BLaER1 treated with 17β-estradiol and CSF1 and Interleukin-3, amounts not matched to agents 10 nM and 100 nM (cell line): ENCODE data around the gene CDK9.
A peak's percentile ranks its signal among the peaks of the same experiment; 100 is the strongest.
"Not testable (repeated sequence)": the region's sequence is repeated elsewhere in the genome, so short reads cannot be mapped to it uniquely, and the experiment has no call there.

Source experiments
- H3K27ac ChIP-seq, 11 experiments: shearing (Covaris generic); formaldehyde crosslinking; 2 replicates each; pipeline ENCODE4 v1.8.1; 2022
- H3K27me3 ChIP-seq, 11 experiments: shearing (Covaris generic); formaldehyde crosslinking; 2 replicates each; pipeline ENCODE4 v1.8.1; 2022
- H3K36me3 ChIP-seq, 11 experiments: shearing (Covaris generic); formaldehyde crosslinking; 2 replicates each; pipeline ENCODE4 v1.8.1; 2022
- H3K4me1 ChIP-seq, 10 experiments: shearing (Covaris generic); formaldehyde crosslinking; 2 replicates each; pipeline ENCODE4 v1.8.1; 2022
- H3K4me2 ChIP-seq, 11 experiments: shearing (Covaris generic); formaldehyde crosslinking; 2 replicates each; pipeline ENCODE4 v1.8.1; 2022
- H3K4me3 ChIP-seq, 10 experiments: shearing (Covaris generic); formaldehyde crosslinking; 2 replicates each; pipeline ENCODE4 v1.8.1; 2022
- H3K9ac ChIP-seq, 11 experiments: shearing (Covaris generic); formaldehyde crosslinking; 2 replicates each; pipeline ENCODE4 v1.8.1; 2022
- H3K9me3 ChIP-seq, 11 experiments: shearing (Covaris generic); formaldehyde crosslinking; replicated peaks in 1 of 11; 2 replicates each; pipeline ENCODE4 v1.8.1; 2022
- H4K20me1 ChIP-seq, 11 experiments: shearing (Covaris generic); formaldehyde crosslinking; 2 replicates each; pipeline ENCODE4 v1.8.1; 2022
- Cebpa-rat ChIP-seq, 11 experiments: shearing (Covaris generic); IDR thresholded peaks; 2 replicates each; pipeline ENCODE4 v1.8.1; 2022

The CDK9 gene

GRCh38 chr9:127780126-127780885 is 5.5 kb upstream of the CDK9 start:
- Histone ChIP-seq H3K4me3 (0 out of 20 replicates have a peak overlapping the region, but pooled peaks of 1 of the 10 experiments have one; percentile 69), H4K20me1 (peaks cover 0 to 6% (median 0%) of the 10 kb centered on the region in 11 experiments; a peak in 3 of 22 replicates), H3K36me3 (no peaks in the 10 kb centered on the region), H3K4me1 (peaks cover 87 to 95% (median 93%) of the 10 kb centered on the region in 10 experiments), H3K9ac (peak overlapping the region in 10 of 11 experiments; percentile 6 to 90 (median 82); a peak in 20 of 22 replicates), H3K27me3 (no peaks in the 10 kb centered on the region), H3K27ac (peak overlapping the region; percentile 16 to 96 (median 92); a peak in 21 of 22 replicates), H3K4me2 (peak overlapping the region; percentile 92 to 99 (median 97)), H3K9me3 (no peaks in the 10 kb centered on the region)
- TF ChIP-seq Cebpa-rat (IDR thresholded peaks at IDR 0.05), result no peak

- peak overlapping the region; percentile 92 to 99 (median 97) for H3K4me2 ChIP-seq
- not testable (repeated sequence) for H3K9me3 ChIP-seq, H3K4me3 ChIP-seq, H3K36me3 ChIP-seq, H4K20me1 ChIP-seq, H3K27me3 ChIP-seq
- H3K4me1 ChIP-seq, result peaks cover 81 to 90% (median 88%) of the 10 kb centered on the region in 10 experiments
- peak overlapping the region in 10 of 11 experiments; percentile 6 to 98 (median 84); a peak in 20 of 22 replicates for H3K9ac ChIP-seq
- peak in 9 of 11 experiments; percentile 14 to 87 (median 66); a peak in 12 of 22 replicates for TF ChIP-seq Cebpa-rat (IDR thresholded peaks at IDR 0.05)
- peak overlapping the region in 10 of 11 experiments; percentile 83 to 96 (median 93); a peak in 21 of 22 replicates for H3K27ac ChIP-seq
Measured at GRCh38 chr9:127780909-127781308, 4.9 kb upstream of the CDK9 start.

GRCh38 chr9:127781806-127782205 is 4.0 kb upstream of the CDK9 start:
- H3K9me3 ChIP-seq, result no peaks in the 10 kb centered on the region
- peak overlapping the region in 1 of 10 experiments; percentile 97; a peak in 1 of 20 replicates for H3K4me3 ChIP-seq
- no peak for TF ChIP-seq Cebpa-rat (IDR thresholded peaks at IDR 0.05)
- peaks cover 0 to 4% (median under 1%) of the 10 kb centered on the region in 11 experiments; a peak in 8 of 22 replicates for H3K36me3 ChIP-seq
- peak overlapping the region in 10 of 11 experiments; percentile 83 to 96 (median 93); a peak in 20 of 22 replicates for H3K27ac ChIP-seq
- H3K27me3 ChIP-seq, result no peaks in the 10 kb centered on the region
- H4K20me1 ChIP-seq, result peaks cover 8 to 15% (median 9%) of the 10 kb centered on the region in 11 experiments; a peak in 21 of 22 replicates
- H3K9ac ChIP-seq, result peak overlapping the region in 10 of 11 experiments; percentile 20 to 98 (median 84); a peak in 17 of 22 replicates
- peak overlapping the region; percentile 78 to 99 (median 96) for H3K4me2 ChIP-seq
- H3K4me1 ChIP-seq, result peaks cover 73 to 81% (median 79%) of the 10 kb centered on the region in 10 experiments

GRCh38 chr9:127783111-127784008 is 2.5 kb upstream of the CDK9 start:
- H4K20me1 ChIP-seq, result peaks cover 24 to 30% (median 24%) of the 10 kb centered on the region in 11 experiments
- no peaks in the 10 kb centered on the region for H3K27me3 ChIP-seq
- H3K27ac ChIP-seq, result peak overlapping the region; percentile 81 to 96 (median 94)
- TF ChIP-seq Cebpa-rat (IDR thresholded peaks at IDR 0.05), result peak in 5 of 11 experiments; percentile 12 to 72 (median 33); a peak in 3 of 22 replicates
- H3K9ac ChIP-seq, result peak overlapping the region; percentile 90 to 98 (median 96)
- peak overlapping the region; percentile 78 to 99 (median 96) for H3K4me2 ChIP-seq
- H3K9me3 ChIP-seq, result no peaks in the 10 kb centered on the region
- H3K36me3 ChIP-seq, result peaks cover 15 to 20% (median 16%) of the 10 kb centered on the region in 11 experiments
- H3K4me3 ChIP-seq, result peak overlapping the region in 8 of 10 experiments; percentile 17 to 99 (median 96); a peak in 15 of 20 replicates
- peaks cover 79 to 81% (median 79%) of the 10 kb centered on the region in 10 experiments for H3K4me1 ChIP-seq

GRCh38 chr9:127785023-127785932 is 556 bp upstream of the CDK9 start:
- Histone ChIP-seq H3K4me2 (peak overlapping the region; percentile 78 to 100 (median 97)), H3K36me3 (peaks cover 34 to 39% (median 35%) of the 10 kb centered on the region in 11 experiments), H3K9ac (peak overlapping the region; percentile 90 to 98 (median 96)), H3K9me3 (no peaks in the 10 kb centered on the region), H4K20me1 (peaks cover 43 to 44% (median 43%) of the 10 kb centered on the region in 11 experiments), H3K27me3 (no peaks in the 10 kb centered on the region), H3K4me3 (peak overlapping the region; percentile 88 to 99 (median 98)), H3K27ac (peak overlapping the region; percentile 90 to 96 (median 94)), H3K4me1 (peaks cover 79 to 81% (median 79%) of the 10 kb centered on the region in 10 experiments)
- no peak for TF ChIP-seq Cebpa-rat (IDR thresholded peaks at IDR 0.05)

- peaks cover 49 to 53% (median 50%) of the 10 kb centered on the region in 11 experiments for H3K36me3 ChIP-seq
Measured at GRCh38 chr9:127786773-127787104, 905 bp downstream of the CDK9 start.

GRCh38 chr9:127788337-127789011 is 2.6 kb downstream of the CDK9 start:
- no peaks in the 10 kb centered on the region for H3K9me3 ChIP-seq
- H3K4me1 ChIP-seq, result peaks cover 72 to 81% (median 79%) of the 10 kb centered on the region in 10 experiments
- peaks cover 50 to 76% (median 75%) of the 10 kb centered on the region in 11 experiments for H4K20me1 ChIP-seq
- no peaks in the 10 kb centered on the region for H3K27me3 ChIP-seq
- TF ChIP-seq Cebpa-rat (IDR thresholded peaks at IDR 0.05), result no peak
- H3K36me3 ChIP-seq, result peaks cover 66 to 71% (median 67%) of the 10 kb centered on the region in 11 experiments
- H3K9ac ChIP-seq, result peak overlapping the region; percentile 90 to 98 (median 96); a peak in 20 of 22 replicates
- peak overlapping the region; percentile 92 to 100 (median 95) for H3K4me2 ChIP-seq
- peak overlapping the region in 8 of 11 experiments; percentile 24 to 96 (median 92); a peak in 13 of 22 replicates for H3K27ac ChIP-seq
- peak overlapping the region in 9 of 10 experiments; percentile 88 to 99 (median 97); a peak in 17 of 20 replicates for H3K4me3 ChIP-seq

More at GRCh38 chr9:127786773-127787104, 905 bp downstream of the CDK9 start:
- peak overlapping the region; percentile 88 to 99 (median 98) for H3K4me3 ChIP-seq
- TF ChIP-seq Cebpa-rat (IDR thresholded peaks at IDR 0.05), result no peak
- no peaks in the 10 kb centered on the region for H3K27me3 ChIP-seq
- peak overlapping the region; percentile 90 to 96 (median 94); a peak in 21 of 22 replicates for H3K27ac ChIP-seq
- H4K20me1 ChIP-seq, result peaks cover 50 to 58% (median 58%) of the 10 kb centered on the region in 11 experiments
- H3K9me3 ChIP-seq, result no peaks in the 10 kb centered on the region
- peak overlapping the region; percentile 90 to 98 (median 96) for H3K9ac ChIP-seq
- peak overlapping the region; percentile 92 to 100 (median 95) for H3K4me2 ChIP-seq
- peaks cover 78 to 81% (median 79%) of the 10 kb centered on the region in 10 experiments for H3K4me1 ChIP-seq
